GM18520 (cell line): Measurements from ENCODE around the gene CD27.
A peak's percentile ranks its signal among the peaks of the same experiment; 100 is the strongest.
"Not testable (repeated sequence)": the region's sequence is repeated elsewhere in the genome, so short reads cannot be mapped to it uniquely, and the experiment has no call there.

Experiments
- ATAC-seq: cut with Tn5 transposase; IDR thresholded peaks from one replicate; pipeline ENCODE4 v1.9.1; 2021; ENCODE audit not compliant: unreplicated experiment

The CD27 gene

GRCh38 chr12:6478416-6478815 is 33.7 kb downstream of the CD27 start:
- no peak for ATAC-seq

DNA sequence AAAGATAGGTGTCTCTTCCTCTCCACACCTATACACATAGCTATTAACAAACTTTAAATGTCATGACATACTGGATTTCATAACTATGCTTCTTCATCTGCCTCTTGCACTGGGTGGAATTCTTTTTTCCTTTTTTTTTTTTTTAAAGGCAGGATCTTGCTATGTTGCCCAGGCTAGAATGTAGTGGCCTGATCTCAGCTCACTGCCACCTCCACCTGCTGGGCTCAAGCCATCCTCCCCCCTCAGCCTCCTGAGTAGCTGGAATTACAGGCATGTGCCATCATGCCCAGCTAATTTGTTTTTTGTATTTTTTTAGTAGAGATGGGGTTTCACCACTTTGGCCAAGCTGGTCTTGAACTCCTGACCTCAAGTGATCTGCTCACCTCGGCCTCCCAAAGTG is 43.5 kb downstream of the CD27 start:
- no peak for ATAC-seq

DNA sequence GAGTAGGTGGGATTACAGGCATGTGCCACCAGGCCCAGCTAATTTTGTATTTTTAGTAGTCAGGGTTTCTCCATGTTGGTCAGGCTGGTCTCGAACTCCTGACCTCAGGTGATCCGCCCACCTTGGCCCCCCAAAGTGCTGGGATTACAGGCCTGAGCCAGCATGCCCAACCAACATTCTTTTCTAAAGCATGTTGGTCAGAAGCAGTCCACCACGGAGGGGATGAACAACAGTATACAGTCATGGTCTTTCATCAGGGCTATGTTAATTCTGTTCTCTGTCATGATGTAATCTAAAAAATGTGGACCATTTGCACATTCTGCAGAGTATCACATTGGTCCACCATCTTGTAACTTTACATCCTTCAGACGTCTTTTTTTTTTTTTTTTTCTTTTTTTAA is 44.7 kb downstream of the CD27 start:
- no peak for ATAC-seq

DNA sequence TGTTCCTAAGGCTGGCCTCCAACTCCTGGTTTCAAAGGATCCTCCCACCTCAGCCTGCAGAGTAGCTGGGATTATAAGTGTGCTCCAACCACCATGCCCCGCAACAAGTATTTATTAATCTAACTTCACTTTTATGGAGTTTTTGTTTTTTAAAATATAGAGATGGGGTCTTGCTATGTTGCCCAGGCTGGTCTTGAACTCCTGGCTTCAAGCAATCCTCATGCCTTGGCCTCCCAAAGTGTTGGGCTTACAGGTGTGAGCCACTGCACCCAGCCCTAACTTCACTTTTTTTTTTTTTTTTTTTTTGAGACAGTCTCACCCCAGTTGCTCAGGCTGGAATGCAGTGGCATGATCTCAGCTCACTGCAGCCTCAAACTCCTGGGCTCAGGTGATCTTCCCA is 45.9 kb downstream of the CD27 start:
- not testable (repeated sequence) for ATAC-seq

DNA sequence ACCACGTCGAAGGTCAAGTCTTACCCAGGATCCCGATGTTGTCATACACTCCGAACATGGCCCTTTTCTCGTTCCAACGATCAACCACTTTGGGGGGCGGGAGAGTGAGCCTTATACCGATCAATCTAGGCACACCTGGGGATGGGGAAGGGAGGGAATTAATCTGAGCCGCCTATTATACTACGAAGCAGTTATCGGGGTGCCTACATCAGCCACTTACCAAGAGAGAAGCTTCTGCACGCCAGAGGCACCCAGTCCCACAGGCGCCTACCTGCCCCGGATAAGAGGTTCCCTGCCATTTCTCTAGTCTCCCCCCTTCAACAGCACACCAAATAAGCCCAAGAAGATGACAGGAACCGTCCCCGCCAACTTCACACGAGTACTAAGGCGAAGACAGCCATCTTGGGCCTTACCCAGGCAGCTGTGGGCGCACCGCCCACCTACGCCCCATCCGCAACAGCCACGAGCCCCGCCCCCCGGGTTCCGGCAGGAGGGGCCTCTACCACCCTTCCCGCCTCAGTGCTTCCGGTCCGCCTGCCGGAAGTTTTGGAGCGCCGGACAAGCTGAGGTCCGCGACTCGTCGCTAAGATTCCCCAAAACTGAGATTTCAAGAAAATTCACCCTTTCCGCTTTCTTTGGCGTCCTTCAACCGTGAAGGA is 48.2 kb downstream of the CD27 start, which contains the start of gene MRPL51:
TSS of gene MRPL51 (minus strand) at position 425 of the 659 bp plus-strand sequence. CDS start at position 299, 126 bp downstream.
- peak; percentile 28 for ATAC-seq

- ATAC-seq: peak; percentile 92
Observed at GRCh38 chr12:6493497-6494257, 48.9 kb downstream of the CD27 start, which contains the start of gene NCAPD2. Gene NCAPD2, plus strand, starts transcription at chr12:6494102. Its CDS starts 997 bp downstream, at chr12:6495099.

- no peak for ATAC-seq
Observed at GRCh38 chr12:6494258-6494743, 49.5 kb downstream of the CD27 start.

DNA sequence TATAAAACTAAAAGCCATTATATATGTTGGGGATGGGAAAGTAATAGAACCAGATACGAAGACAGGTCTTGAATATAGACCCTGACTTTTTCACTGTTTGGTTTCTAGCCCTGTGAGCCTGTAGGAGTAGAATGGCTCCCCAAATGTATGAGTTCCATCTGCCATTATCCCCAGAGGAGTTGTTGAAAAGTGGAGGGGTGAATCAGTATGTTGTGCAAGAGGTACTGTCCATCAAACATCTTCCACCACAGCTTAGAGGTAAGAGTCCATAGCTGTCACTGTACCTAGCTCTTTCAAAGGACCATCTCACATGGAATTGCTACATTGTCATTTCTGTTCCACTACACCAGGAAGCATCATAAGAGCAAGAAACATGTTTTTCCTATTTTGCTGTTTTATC is 50.2 kb downstream of the CD27 start:
- ATAC-seq: no peak

DNA sequence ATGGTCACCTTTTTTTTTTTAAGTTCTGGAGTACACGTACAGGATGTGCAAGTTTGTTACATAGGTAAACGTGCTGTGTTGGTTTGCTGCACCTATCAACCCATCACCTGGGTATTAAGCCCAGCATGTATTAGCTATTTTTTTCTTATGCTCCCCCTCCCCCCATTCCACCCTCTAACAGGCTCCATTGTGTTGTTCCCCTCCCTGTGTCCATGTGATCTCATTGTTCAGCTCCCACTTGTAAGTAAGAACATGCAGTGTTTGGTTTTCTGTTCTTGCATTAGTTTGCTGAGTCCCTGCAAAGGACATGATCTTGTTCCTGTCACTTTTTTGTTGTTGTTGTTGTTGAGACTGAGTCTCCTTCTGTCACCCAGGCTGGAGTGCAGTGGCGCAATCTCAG is 52.5 kb downstream of the CD27 start:
- ATAC-seq: not testable (repeated sequence)

- ATAC-seq: no peak
Observed at GRCh38 chr12:6500466-6500865, 55.7 kb downstream of the CD27 start.
